ENCODE data around the gene ENPEP. TPM values are rescaled to one million over a fixed set of nuclear protein-coding genes. Genes with fewer than 3 reads are reported as not detected.
A peak's percentile ranks its signal among the peaks of the same experiment; 100 is the strongest.

ENPEP gene
- total and polyA plus RNA-seq, 9 of the 15 experiments (the other 6 are each of a cell fraction or from before 2014, with no cell fraction given): 0.01 TPM; not detected in 7

DNA sequence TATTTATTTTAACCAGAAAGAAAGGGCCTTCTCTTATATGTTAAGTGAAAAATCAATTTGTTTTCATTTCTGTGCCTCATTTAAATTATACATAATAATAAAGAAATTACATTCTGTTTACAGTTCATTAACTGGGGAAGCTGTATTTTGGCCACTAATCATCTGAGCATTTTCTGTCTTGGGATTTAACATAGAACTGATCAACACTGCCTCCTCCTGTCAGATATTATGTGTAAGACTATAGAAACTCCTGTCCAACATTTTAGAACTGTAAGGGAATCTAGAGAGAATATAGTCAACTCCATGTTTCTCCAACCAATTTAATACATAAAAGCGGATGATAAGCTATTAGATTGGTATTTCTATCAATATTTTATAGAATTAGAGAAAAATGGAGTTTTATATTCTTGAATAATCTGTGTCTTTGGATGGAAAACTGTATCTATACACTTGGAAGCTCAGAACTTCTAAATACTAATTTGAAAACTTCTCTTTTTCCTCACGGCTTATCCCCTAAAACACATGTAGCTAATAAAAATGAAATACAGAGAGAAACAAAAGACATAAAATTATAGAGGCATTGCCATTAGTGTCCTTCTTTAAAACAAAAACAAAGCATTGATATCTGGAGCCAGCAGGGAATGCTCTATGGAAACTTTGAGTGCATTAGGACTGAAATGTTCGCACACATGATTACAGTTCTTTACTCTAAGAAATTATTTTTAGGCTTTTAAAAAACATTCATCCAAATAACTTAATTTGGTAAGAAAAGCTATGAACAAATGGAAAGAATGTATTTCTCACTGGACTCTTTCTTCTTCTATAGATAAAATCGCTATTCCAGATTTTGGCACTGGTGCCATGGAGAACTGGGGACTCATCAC, 33.1 kb downstream of the ENPEP start (continued):
- no peak for TF ChIP-seq NBN (IDR thresholded peaks at IDR 0.05; ENCODE audit: low read depth)
- TF ChIP-seq HMG20B (CRISPR knock-in tag; IDR thresholded peaks at IDR 0.05): no peak
- TF ChIP-seq TCF3 (CRISPR knock-in tag; IDR thresholded peaks at IDR 0.05): no peak
- TF ChIP-seq, protein P1, sequence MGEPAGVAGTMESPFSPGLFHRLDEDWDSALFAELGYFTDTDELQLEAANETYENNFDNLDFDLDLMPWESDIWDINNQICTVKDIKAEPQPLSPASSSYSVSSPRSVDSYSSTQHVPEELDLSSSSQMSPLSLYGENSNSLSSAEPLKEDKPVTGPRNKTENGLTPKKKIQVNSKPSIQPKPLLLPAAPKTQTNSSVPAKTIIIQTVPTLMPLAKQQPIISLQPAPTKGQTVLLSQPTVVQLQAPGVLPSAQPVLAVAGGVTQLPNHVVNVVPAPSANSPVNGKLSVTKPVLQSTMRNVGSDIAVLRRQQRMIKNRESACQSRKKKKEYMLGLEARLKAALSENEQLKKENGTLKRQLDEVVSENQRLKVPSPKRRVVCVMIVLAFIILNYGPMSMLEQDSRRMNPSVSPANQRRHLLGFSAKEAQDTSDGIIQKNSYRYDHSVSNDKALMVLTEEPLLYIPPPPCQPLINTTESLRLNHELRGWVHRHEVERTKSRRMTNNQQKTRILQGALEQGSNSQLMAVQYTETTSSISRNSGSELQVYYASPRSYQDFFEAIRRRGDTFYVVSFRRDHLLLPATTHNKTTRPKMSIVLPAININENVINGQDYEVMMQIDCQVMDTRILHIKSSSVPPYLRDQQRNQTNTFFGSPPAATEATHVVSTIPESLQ (CRISPR knock-in tag; IDR thresholded peaks at IDR 0.05): no peak
- no peak for TF ChIP-seq ZC3H4 (CRISPR knock-in tag; IDR thresholded peaks at IDR 0.05; ENCODE audit: borderline replicate concordance)
- no peak for TF ChIP-seq MCM3 (IDR thresholded peaks at IDR 0.05)
- TF ChIP-seq, protein P2, sequence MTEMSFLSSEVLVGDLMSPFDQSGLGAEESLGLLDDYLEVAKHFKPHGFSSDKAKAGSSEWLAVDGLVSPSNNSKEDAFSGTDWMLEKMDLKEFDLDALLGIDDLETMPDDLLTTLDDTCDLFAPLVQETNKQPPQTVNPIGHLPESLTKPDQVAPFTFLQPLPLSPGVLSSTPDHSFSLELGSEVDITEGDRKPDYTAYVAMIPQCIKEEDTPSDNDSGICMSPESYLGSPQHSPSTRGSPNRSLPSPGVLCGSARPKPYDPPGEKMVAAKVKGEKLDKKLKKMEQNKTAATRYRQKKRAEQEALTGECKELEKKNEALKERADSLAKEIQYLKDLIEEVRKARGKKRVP (CRISPR knock-in tag; IDR thresholded peaks at IDR 0.05): no peak
- TF ChIP-seq, protein P3, sequence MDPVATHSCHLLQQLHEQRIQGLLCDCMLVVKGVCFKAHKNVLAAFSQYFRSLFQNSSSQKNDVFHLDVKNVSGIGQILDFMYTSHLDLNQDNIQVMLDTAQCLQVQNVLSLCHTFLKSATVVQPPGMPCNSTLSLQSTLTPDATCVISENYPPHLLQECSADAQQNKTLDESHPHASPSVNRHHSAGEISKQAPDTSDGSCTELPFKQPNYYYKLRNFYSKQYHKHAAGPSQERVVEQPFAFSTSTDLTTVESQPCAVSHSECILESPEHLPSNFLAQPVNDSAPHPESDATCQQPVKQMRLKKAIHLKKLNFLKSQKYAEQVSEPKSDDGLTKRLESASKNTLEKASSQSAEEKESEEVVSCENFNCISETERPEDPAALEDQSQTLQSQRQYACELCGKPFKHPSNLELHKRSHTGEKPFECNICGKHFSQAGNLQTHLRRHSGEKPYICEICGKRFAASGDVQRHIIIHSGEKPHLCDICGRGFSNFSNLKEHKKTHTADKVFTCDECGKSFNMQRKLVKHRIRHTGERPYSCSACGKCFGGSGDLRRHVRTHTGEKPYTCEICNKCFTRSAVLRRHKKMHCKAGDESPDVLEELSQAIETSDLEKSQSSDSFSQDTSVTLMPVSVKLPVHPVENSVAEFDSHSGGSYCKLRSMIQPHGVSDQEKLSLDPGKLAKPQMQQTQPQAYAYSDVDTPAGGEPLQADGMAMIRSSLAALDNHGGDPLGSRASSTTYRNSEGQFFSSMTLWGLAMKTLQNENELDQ (CRISPR knock-in tag; IDR thresholded peaks at IDR 0.05; ENCODE audit: borderline replicate concordance): no peak
- TF ChIP-seq ETV5 (CRISPR knock-in tag; IDR thresholded peaks at IDR 0.05; ENCODE audit: low read depth): no peak
- TF ChIP-seq BDP1 (IDR thresholded peaks at IDR 0.05; ENCODE audit: insufficient read depth, insufficient read length): no peak
- no peak for TF ChIP-seq ZNF282 (CRISPR knock-in tag; IDR thresholded peaks at IDR 0.05)
- no peak for TF ChIP-seq RNF2 (IDR thresholded peaks at IDR 0.05)
- no peak for TF ChIP-seq ZEB2 (IDR thresholded peaks at IDR 0.05)
- TF ChIP-seq MECOM (CRISPR knock-in tag; IDR thresholded peaks at IDR 0.05): no peak
- TF ChIP-seq, protein P4, sequence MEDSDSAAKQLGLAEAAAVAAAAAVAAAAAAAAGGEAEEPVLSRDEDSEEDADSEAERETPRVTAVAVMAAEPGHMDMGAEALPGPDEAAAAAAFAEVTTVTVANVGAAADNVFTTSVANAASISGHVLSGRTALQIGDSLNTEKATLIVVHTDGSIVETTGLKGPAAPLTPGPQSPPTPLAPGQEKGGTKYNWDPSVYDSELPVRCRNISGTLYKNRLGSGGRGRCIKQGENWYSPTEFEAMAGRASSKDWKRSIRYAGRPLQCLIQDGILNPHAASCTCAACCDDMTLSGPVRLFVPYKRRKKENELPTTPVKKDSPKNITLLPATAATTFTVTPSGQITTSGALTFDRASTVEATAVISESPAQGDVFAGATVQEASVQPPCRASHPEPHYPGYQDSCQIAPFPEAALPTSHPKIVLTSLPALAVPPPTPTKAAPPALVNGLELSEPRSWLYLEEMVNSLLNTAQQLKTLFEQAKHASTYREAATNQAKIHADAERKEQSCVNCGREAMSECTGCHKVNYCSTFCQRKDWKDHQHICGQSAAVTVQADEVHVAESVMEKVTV (CRISPR knock-in tag; IDR thresholded peaks at IDR 0.05): peak; percentile 62
- TF ChIP-seq PML (IDR thresholded peaks at IDR 0.05; ENCODE audit: low read length): no peak
- TF ChIP-seq, protein P5, sequence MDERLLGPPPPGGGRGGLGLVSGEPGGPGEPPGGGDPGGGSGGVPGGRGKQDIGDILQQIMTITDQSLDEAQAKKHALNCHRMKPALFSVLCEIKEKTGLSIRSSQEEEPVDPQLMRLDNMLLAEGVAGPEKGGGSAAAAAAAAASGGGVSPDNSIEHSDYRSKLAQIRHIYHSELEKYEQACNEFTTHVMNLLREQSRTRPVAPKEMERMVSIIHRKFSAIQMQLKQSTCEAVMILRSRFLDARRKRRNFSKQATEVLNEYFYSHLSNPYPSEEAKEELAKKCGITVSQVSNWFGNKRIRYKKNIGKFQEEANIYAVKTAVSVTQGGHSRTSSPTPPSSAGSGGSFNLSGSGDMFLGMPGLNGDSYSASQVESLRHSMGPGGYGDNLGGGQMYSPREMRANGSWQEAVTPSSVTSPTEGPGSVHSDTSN (CRISPR knock-in tag; IDR thresholded peaks at IDR 0.05; ENCODE audit: low read depth): no peak
- TF ChIP-seq, protein P5 (tag; conservative IDR thresholded peaks at IDR 0.05; ENCODE audit: low read depth): peak; percentile 54; the same call in 1 of the 2 replicates

Data from K562 (cell line).